Right kidney (tissue), 1 donor: ENCODE data around the gene XPO4.
"Not testable (repeated sequence)": the region's sequence is repeated elsewhere in the genome, so short reads cannot be mapped to it uniquely, and the experiment has no call there.

Experiments used
- DNase-seq: peaks from one replicate; pipeline ENCODE4 v3.0.0-alpha.2; 2016

Gene XPO4

DNA sequence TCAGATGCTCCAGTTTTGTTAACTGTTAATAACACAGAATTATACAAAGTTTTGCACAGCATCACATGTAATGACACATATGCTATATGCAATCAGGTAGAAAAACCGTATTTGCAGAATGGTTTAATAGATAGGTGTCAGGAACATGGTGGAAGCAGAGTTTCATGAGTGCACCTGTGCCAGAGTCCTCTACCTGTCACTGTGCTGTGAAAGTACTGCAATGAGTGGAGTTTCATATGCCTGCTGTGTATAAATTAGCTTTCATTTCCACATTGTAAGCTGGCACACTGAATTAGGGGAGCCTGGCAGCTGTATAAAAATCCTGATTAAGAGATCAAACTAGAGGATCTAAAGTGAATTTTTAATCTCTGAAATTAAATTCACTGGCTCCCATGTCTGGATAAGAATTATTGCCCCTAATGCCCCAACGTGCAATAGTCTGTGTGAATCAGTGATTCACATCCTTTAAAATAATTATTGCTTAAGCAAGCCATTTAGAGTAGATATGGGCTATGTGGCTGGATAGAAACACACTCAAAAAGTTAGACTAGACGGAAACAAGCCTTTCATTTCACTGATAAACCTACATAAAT lies 120.3 kb downstream of the XPO4 start:
- DNase-seq, result no peak

DNA sequence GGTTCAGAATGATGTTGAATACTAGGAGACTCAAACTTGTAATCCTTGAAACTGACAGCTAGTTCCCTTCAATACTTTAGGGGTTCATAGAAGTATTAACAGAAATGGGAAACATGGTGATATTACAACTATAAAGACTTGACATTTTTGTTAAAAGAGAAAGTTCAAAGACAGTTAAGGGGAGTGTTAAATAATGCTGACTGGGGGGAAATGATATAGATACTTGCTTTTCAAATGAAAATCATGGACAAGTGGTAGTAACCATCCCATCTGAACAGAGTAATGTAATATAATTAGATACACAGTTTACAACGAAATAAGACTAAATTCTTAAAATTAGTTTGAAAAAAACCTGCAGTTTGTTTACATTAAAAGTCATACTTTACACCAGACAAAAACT lies 122.2 kb downstream of the XPO4 start:
- no peak for DNase-seq

DNA sequence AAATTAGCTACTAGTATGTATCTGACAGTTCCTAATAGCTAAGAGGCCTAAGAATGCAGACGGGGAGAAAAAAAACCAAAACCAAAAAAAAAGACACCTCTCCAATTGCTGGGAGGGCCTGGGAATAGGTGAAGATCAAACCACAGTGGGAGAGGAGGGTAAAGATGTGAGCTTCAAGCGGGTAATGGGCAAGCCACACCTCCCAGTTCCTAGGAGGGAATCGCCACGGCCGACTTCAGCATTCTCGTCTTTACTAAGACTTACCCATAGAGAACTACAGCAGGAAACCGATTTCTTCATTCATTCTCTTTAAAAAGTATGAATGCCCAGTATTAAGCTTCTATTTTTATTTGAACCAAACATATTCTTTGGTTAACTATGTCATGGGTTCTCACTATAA lies 123.1 kb downstream of the XPO4 start:
- DNase-seq, result no peak

DNA sequence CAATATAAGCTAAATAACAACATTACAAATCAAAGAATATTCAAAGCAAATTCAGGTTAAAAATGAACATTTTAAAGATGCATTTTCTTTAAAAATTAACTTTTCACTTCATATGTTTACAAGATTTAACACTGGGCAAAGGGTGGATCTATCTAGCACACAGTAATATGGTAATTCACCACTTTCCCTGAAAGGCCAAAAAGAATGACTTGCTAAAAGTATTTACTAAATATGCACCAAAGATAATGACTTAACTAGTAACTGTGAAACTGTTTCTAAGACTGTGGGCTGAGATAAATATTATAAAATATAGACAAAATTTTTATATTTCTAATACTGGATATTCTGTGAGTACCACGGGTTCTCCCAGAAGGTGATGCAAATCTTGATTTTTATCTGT lies 124.2 kb downstream of the XPO4 start:
- DNase-seq, result no peak

DNA sequence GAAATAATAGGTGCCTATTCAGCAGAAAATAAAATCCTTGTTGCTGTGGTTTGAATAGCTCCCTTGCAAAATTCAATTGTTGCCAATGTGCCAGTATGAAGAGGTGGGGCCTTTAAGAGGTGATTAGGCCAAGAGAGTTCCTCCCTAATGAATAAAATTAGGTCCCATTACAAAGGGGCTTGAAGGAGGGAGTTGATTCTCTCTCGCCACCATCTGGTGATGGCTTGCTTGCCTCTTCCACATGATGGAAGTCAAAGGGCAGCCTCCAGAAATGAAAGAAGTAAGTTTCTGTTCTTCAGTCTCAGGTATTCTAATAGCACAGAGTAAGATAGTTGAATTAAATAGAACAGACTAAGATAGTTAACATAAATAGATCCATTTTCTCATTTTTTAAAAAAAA lies 125.8 kb downstream of the XPO4 start:
- DNase-seq, result no peak

DNA sequence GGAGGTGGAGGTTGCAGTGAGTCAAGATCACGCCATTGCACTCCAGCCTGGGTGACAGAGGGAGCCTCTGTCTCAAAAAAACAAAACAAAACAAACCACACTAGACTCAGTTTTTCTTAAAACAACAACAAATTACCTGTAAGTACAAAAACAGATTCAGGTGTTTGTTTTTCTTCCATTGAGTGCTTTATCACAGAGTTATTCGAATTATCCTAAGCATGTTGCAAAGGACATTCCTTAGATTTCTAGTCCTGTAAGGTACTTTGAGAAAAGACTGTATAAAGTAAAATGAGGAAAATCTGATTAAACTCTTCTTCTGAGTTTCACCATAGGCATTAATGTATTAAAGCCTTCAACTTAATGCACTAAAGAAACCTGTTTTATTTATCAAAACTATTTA lies 126.6 kb downstream of the XPO4 start:
- DNase-seq, result no peak

DNA sequence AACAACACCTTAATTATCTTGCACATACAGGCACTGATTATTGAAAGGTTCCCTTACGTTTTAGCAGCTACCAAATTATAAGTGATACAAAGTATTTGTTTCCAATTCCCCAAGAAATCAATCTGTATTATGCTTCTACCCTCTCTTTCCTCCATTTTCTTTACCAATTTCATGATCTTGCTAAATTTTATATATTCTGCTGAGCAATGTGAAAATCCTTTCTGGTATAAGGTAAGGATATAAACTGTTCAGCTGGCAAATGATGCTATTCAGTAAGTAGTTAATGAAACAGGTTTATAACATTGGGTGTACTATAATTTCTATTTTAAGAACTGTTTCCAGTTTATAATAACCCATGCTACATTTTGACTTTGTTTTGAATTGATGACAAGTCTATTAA lies 127.8 kb downstream of the XPO4 start:
- DNase-seq, result no peak

DNA sequence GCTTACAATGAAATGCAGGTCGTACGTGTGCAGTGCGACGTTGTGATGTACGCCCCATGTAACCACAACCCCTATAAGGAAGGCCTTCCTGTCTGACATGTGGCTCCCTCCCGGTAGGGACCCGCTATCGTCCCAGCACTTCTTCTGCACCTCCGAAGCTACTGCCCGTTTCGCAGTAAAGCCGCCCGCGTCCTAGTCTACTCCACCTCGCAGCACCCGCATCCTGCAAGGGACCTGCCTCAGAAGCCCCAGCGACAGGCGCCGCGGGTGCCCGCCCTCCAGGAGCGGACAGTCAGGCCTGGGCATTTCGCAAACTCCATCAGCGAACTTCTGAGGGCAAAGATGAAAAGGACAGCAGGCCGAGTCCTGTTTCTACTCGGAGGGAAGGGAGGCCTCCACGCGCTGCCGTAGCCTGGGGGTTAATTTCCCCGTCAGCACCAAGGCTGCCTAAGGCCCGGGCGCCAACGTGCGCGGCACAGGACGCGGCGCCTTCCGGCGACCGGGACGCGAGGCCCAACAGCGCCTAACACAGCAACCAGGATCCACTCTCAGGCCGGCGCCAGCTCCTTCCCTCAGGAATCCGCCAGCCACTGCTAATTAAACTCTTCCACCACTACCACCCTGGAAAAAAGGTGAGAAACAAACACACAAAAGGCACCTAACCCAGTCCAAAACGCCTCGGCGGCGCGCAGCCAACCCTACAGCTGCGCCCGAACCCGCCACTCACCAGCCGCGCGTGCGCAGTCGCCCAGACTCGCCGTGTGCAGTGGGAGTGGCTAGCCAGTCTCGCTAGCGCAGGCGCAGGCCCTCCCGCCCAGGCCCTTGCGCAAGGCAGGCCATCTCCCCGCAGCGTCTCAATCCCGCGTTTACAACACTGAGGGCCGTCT lies 129.1 kb downstream of the XPO4 start, which contains the start of gene EEF1AKMT1:
TSS of gene EEF1AKMT1 (minus strand) at position 768 of the 887 bp plus-strand sequence. CDS start 16,363 bp downstream, outside the sequence.
- peak; percentile 99 for DNase-seq

DNA sequence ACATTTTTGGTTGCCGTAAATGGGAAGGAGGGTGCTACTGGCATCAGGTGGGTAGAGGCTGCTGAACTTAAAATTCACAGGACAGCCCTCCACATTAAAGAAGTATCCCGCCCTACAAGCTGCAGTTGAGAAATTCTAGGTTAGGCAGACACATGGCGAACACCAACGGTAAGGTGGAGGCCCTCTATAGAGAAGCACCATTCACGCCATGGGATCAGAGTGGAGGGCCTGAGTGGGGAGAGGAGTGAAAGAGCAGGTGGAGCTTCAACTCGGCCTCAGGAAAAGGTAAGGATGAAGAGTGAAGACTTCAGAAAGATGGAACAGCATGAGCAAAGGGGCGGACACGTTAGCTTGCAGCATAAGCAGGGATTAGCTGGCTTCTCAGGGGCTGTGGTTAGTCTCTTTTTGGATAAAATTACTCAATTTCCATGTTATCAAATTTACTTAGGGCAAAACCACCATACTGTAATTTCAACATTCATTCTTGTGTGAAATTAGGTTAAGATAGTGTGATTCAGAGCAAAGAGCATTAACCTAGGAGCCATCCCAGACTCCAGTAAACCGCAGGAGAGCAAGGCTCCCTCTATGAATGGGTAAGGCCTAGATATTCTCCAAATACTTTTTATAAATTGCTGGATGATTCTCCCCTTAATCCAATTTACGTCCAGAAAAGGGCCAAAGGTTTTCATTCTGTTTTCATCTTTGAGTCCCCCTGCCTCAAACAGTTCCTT lies 130.0 kb downstream of the XPO4 start:
- DNase-seq, result no peak

DNA sequence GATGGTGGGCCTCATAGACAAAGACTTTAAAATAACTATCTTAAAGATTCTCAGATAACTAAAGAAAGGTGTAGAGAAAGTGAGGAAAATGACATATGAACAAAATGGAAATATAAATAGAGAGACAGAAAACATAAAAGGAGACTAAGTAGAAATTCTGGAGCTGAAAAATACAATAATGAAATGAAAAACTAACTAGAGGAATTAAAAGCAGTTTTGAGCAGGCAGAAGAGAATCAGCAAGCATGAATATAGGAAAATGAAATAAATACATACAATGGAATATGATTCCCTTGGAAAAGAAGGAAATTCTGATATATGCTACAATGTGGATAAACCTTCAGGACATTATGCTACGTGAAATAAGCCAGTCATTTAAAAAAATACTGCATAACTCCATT lies 132.7 kb downstream of the XPO4 start:
- no peak for DNase-seq

DNA sequence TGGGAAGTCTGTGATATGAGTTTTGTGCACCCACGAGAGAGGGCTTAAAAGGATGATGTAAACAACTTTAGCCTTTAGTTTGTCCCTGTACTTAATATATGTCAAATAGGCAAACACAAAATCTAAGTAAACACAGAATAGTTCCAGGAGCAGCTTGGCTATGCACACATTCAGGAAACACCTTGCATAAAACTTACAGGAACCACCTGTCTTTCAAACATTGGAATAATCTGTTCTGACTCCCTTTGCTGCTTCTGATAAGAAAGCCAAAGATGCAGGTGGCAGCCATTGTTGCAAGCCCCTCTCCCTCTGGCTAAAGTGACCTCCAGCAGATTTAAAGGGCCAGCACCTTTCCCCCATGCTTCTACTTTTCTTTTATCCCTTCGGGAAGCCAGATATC lies 133.5 kb downstream of the XPO4 start:
- no peak for DNase-seq

DNA sequence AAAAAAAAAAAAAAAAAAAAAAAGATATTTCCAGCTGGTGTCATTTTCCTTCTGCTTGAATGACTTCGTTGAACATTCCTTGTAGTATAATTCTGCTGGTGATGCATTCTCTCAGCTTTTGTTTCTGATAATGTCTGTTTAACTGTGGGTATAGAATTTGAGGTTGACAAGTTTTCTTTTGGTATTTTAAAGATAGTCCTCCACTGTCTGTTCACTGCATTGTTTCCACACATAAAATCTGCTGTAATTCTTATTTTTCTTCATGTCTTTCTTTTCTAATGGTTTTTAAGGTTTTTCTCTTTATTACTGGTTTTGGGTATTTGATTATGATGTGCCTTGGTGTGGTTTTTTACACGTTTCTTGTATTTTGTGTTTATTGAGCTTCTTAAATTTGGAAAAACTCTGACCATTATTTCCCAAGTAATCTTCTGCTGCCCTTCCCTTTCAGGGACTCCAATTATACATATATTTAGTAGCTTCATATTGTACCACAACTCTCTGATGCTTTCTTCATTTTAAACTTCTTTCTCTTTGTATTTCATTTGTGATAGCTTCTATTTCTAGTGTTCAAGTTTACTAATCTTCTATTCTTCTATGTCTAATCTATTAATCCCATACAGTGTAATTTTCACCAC lies 135.1 kb downstream of the XPO4 start:
- no peak for DNase-seq

DNA sequence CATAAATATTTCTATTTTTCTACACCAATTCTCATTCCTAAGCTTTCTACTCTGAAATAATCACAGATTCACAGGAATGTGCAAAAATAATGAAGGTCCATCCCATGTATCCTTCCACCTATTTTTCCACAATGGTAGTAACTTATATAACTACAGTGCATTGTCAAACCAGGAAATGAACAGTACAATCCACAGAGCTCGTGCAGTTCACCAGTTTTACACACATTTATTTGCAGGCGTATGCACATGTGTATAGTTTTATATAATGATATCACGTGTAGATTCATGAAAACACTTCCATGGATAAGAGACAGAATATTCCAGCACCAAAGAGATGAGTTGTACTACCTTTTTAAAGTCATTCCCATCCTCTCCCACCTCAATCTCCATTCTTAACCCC lies 141.7 kb downstream of the XPO4 start:
- DNase-seq, result no peak

DNA sequence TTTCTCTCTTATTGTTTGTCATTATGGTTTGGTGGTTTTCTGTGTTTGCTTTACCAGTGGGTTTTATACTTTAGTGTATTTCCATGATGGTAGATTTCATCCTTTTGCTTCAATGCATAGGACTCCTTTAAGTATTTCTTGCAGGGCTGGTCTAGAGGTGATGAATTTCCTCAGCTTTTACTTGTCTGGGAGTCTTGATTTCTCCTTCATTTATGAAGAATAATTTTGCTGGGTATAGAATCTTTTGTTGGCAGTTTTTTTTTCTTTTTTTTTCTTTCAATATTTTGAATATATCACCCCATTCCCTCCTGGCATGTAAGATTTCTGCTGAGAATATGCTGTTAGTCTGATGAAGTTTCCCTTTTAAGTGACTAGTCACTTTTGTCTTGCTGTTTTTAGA lies 148.5 kb downstream of the XPO4 start:
- DNase-seq, result no peak

DNA sequence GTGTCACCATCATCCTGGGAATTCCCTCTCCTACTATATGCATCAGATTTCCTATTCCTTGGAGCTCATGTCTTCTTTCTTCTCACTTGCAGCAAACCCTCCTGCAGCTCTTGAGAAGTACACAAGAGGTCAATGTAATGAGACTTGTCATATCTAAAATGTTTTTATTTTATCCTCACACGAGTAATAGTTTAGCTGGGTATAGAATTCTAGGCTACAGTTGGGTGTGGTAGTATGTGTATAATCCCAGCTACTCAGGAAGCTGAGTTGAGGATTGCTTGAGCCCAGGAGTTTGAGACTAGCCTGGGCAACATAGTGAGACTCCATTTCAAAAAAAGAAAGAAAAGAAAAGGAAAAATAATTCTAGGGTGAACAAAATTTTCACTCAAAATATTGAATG lies 153.2 kb downstream of the XPO4 start:
- DNase-seq, result no peak

DNA sequence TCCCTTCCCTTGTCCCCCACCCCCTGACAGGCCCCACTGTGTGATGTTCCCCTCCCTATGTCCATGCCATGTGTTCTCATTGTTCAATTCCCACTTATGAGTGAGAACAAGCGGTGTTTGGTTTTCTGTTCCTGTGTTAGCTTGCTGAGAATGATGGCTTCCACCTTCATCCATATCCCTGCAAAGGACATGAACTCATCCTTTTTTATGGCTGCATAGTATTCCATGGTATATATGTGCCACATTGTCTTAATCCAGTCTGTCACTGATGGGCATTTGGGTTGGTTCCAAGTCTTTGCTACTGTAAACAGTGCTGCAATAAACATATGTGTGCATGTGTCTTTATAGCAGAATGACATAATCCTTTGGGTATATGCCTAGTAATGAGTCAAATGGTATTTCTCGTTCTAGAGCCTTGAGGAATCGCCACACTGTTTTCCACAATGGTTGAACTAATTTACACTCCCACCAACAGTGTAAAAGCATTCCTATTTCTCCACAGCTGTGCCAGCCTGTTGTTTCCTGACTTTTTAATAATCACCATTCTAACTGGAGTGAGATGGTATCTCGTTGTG lies 158.6 kb downstream of the XPO4 start:
- DNase-seq, result not testable (repeated sequence)

DNA sequence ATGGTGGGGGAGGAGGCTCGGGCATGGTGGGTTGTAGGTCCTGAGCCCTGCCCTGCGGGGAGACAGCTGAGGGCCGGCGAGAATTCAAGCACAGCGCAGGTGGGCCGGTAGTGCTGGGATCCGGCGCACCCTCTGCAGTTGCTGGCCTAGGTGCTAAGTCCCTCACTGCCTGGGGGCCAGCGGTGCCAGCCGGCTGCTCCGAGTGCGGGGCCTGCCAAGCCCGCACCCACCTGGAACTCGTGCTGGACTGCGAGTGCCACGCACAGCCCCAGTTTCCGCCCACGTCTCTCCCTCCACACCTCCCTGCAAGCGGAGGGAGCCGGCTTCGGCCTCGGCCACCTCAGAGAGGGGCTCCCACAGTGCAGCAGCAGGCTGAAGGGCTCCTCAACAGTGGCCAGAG lies 162.5 kb downstream of the XPO4 start:
- DNase-seq, result no peak

DNA sequence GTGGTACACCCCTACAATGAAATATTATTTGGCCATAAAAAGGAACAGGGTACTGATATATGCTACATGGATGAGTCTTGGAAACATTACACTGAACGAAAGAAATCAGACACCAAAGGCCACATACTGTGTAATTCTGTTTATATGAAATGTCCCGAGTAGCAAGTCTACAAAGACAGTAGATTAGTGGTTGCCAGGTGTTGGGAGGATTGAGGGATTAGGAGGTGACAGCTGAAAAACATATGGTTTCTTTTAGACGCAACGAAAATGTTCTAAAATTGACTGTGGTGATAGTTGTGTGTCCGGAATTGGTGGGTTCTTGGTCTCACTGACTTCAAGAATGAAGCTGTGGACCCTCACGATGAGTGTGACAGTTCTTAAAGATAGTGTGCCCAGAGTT lies 163.9 kb downstream of the XPO4 start:
- DNase-seq, result no peak

DNA sequence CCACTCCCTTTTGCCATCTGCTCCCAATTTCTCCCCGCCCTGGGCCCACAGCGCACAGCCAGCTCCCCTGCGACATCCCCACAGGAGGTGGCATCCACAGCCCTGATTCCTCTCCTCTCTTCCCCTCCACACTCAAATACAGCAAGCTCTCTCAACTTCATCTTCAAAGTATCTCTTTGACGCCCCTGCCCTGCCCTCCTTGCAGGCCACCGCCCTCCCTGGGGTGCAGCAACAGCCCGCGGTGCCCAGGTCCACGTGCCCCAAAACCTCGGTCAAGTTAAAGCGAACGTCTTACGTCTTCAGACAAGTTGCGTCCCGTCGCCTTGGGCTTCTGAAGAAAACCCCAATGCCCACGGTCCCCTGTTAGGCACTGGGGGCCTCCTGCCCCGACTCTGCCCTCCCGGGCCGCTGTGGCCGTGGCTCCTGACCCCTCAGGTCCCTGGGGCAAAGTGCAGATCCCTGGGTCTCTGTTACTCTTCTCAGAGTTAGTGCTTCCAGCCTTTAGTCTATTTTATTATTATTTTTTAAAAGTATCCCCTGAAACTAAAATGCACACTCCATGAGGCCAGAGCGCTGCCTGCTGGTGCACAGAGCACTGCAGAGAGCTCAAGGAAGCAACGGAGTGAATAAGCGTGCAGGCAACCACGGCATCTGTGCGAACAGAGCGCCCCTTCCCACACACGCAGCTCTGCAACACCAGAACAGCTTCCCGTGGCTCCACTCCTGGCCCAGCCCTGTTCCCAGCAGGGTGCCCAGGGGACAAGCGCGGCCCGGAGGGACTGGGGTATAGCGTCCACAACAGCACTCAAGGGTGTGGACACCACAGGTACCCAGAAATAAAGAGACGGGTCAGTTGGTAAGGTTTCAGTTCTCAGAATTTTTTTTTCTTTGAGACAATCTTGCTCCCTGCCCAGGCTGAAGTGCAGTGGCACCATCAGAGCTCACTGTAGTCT lies 172.6 kb downstream of the XPO4 start:
- no peak for DNase-seq

DNA sequence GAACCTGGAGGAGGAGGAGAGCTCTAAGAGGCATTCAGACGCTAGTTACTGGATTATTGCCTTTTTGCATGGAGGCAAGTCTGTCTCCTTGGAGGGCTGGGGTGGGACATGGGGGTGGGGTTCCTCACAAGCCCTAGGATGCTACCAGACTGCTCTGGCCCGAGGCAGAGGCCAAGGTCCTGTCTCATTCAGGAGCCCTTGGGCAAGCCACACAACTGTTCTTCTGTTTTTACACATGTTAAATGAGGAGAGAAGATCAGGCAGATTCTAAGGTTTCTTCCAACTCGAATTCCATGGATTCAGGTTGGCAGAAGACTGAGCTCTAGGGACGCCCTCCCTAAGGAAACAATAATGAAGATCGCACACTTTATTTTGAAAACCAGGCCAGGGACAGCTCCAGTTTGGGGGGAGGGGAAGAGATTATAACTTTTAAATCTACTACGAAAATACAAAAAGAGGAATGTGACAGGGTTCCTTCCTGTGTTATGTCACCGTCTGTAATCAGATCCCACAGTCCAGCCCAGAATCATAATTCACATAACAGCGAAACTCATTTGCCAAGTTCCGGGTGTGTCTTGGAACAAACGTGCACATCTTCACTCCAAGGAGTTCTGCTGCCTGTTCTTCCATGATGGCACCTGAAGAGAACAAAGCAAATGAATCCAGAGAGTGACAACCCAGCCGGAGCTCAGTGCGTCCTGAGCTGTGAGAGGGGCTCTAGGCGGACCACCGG lies 173.8 kb downstream of the XPO4 start:
- DNase-seq, result no peak

DNA sequence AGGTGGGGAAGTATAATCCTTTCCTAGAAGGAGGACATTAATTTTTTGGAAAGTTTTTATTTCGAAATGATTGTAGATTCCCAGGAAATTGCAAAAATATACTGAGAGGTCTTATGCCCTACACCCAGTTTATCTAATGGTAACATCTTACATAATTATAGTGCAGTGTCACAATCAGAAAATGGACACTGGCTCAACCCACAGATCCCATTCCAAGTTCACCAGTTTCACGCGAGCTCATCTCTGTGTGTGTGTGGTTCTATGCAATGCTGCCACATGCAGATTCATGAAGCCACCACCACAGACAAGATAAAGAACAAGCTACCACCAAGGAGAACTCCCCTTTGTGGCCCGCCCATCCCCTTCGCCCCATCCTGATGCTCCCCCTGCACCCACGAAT lies 174.7 kb downstream of the XPO4 start:
- DNase-seq, result no peak
